Right lobe of liver (tissue), 4 donors: ENCODE measurements around the gene MAP7D1.

Experiments
- POLR2A ChIP-seq: fragments of 450-650 bp; IDR thresholded peaks from one replicate; pipeline ENCODE4 v1.6.1; 2017; ENCODE audit warnings: antibody characterized with exemption, mild to moderate bottlenecking
- TF ChIP-seq, protein P1 (sequence below), 4 donors: fragments of 200-600 bp in 3 of 4; fragments of 450-650 bp in 1 of 4; IDR thresholded peaks; one replicate each; pipeline versions ENCODE4 v1.5.1 to v1.8.0; 2016 to 2022; ENCODE audit warnings: antibody characterized with exemption in 4 of 4, mild to moderate bottlenecking in 2 of 4
- donor health status: DM: no; HTN: no; CAD: no.
- donor health status: DM: no; HTN: no; CAD: no.
- donor health status: DM: no; HTN: yes; CAD: no.

DNA sequence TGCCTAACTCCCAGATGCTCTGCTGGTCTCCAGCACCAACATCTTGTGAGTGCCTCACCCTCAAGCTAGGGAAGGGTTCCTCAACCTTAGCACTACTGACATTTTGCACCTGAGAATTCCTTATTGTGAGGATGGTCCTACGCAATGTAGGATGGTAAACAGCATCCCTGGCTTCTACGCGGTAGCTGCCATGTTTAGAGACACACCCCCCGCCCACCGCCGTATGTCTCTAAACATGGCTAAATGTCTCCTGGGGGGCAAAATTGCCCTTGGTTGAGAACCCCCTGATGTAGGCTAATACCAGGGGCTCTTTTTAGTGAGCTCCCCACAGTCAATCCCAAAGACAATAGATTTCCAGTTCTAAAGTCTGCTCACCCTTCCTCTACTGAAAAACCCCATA, 2.5 kb upstream of the MAP7D1 start:
- TF ChIP-seq, protein P1, sequence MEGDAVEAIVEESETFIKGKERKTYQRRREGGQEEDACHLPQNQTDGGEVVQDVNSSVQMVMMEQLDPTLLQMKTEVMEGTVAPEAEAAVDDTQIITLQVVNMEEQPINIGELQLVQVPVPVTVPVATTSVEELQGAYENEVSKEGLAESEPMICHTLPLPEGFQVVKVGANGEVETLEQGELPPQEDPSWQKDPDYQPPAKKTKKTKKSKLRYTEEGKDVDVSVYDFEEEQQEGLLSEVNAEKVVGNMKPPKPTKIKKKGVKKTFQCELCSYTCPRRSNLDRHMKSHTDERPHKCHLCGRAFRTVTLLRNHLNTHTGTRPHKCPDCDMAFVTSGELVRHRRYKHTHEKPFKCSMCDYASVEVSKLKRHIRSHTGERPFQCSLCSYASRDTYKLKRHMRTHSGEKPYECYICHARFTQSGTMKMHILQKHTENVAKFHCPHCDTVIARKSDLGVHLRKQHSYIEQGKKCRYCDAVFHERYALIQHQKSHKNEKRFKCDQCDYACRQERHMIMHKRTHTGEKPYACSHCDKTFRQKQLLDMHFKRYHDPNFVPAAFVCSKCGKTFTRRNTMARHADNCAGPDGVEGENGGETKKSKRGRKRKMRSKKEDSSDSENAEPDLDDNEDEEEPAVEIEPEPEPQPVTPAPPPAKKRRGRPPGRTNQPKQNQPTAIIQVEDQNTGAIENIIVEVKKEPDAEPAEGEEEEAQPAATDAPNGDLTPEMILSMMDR (IDR thresholded peaks at IDR 0.05) = no peak
- TF ChIP-seq POLR2A = no peak
